H1 (cell line): Measurements from ENCODE around the gene PABPC1L. TPM values are rescaled to one million over a fixed set of nuclear protein-coding genes. Genes with fewer than 3 reads are reported as not detected.

Source experiments
- CBX5 ChIP-seq: fragments of 300-800, 300-1000 bp; sonication (generic); IDR thresholded peaks from 2 replicates; pipeline ENCODE4 v1.7.1; 2016; ENCODE audit warnings: antibody characterized with exemption, low read length, low read depth
- SRF ChIP-seq: IDR thresholded peaks from 2 replicates; pipeline ENCODE4 v1.6.1; 2011; ENCODE audit warnings: mild to moderate bottlenecking, low read depth, low read length, moderate library complexity
- polyA plus RNA-seq, 7 experiments: library from polyadenylated mRNA; depleted of rRNA in 3 of 7; stranded (reverse) in 5 of 7; unstranded in 2 of 7; fragments of >200 nt in 5 of 7; fragments of 200-250 nt in 2 of 7; gene quantifications; 1 replicate in 5 of 7; 2 replicates in 1 of 7; 4 replicates in 1 of 7; pipeline versions ENCODE4 v1.2.1 to v1.2.3, GENCODE V29; 2011 to 2013; ENCODE audit warnings: missing spikeins in 2 of 7, mixed read lengths in 2 of 7
- total RNA-seq: library from RNA; stranded (reverse); fragmentation: NEBNext Ultra II Directional; extraction: Animal tissue kit (Norgen Biotek cat#: 25700); gene quantifications from 2 replicates; pipeline ENCODE4 v1.2.1, GENCODE V29; 2021

The PABPC1L gene
- total and polyA plus RNA-seq, 2 of the 8 experiments (the other 6 are each of a cell fraction or from before 2014, with no cell fraction given) = 61.1 to 108 TPM

- TF ChIP-seq SRF (no peak), CBX5 (no peak)
Observed at GRCh38 chr20:44900231-44900854, 9.5 kb upstream of the PABPC1L start (continued).
